NCI-H524 treated with DMSO at 0.1 percent for 48 hours (cell line): Measurements from ENCODE around the gene LCN6.
"Not testable (repeated sequence)": the region's sequence is repeated elsewhere in the genome, so short reads cannot be mapped to it uniquely, and the experiment has no call there.

ENCODE experiments used
- DNase-seq: peaks from one replicate; lab custom pipeline; 2025; lab: John Stamatoyannopoulos, UW

Gene LCN6

GRCh38 chr9:136782452-136782851, 34.1 kb upstream of the LCN6 start:
- no peak for DNase-seq

DNA sequence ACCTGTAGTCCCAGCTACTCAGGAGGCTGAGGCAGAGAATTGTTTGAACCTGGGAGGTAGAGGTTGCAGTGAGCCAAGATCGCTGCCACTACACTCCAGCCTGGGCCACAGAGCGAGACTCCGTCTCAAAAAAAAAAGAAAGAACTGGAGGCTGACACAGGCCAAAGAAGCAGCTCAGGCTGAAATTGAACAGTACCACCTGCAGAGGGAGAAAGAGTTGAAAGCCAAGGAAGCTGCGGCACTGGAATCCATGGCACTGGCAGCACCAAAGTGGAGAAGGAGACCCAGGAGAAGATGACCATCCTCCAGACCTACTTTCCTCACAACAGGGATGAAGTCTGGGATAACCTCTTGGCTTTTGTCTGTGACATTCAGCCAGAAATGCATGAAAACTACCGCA, 31.5 kb upstream of the LCN6 start:
- DNase-seq: no peak

GRCh38 chr9:136777359-136777758, 29.0 kb upstream of the LCN6 start:
- DNase-seq: no peak

DNA sequence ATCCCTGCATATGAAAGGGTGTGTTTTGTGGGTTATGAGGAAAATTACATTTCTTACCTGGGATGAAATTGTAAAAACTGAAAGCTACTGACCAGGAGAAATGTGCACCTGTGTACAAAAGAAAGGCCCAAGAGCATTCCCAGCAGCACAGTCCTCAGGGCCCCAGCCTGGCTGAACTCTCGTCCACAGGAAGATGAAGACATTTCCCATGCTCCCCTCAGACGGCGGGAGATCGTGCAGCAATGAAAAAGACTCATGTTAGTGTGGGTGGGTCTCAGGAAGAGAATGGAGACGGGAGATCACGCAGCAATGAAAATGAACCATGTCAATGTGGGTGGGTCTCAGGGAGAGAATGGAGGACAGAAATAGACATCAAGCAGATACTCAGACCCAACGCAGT, 28.6 kb upstream of the LCN6 start:
- DNase-seq: no peak

DNA sequence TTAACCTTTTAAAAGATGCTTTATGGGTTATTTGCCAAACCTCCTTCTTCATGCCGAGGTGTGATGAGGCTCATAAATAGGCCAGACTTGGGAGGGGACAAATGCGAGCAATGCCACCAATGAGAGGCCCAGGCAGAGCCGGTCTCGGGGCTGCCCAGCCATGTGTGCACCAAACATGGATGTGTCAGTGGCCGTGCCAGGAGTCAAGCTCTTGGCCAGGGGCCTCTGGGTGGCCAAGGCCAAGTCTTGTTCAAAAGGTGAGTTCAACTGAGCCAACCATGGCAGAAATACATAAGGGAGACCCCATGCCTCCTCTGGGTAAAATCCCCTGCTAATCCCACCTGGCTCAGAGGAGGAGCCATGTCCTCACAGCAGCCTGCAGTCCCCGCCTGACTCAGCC, 26.9 kb upstream of the LCN6 start:
- no peak for DNase-seq

- DNase-seq: no peak
Observed at GRCh38 chr9:136774416-136775045, 26.2 kb upstream of the LCN6 start.

GRCh38 chr9:136773386-136774044, 25.2 kb upstream of the LCN6 start:
- no peak for DNase-seq

DNA sequence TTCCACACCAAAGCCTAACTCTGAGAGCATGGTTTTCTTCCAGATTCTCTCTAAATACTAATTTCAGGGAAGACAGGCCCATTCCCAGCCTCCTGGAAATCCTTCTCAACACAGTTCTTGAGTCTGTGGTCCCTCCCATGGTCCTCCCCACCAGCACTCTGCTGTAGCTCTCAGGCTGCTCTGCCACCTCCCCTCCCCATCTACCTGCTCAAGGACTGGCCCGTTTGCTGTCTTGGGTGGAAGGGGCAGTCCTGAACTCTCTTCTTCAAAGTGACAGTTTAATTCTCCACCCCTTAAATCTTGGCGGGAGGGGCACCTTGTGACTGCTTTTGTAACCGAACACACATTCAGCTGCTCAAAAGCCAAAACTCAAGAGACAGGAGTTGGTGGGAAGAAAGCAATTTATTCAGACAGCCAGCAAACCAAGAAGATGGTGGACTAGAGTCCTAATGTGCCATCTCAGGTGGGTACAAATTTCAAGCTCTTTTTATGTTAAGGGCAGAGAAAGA, 23.6 kb upstream of the LCN6 start:
- DNase-seq: no peak

- no peak for DNase-seq
Observed at GRCh38 chr9:136769710-136770191, 21.4 kb upstream of the LCN6 start.

DNA sequence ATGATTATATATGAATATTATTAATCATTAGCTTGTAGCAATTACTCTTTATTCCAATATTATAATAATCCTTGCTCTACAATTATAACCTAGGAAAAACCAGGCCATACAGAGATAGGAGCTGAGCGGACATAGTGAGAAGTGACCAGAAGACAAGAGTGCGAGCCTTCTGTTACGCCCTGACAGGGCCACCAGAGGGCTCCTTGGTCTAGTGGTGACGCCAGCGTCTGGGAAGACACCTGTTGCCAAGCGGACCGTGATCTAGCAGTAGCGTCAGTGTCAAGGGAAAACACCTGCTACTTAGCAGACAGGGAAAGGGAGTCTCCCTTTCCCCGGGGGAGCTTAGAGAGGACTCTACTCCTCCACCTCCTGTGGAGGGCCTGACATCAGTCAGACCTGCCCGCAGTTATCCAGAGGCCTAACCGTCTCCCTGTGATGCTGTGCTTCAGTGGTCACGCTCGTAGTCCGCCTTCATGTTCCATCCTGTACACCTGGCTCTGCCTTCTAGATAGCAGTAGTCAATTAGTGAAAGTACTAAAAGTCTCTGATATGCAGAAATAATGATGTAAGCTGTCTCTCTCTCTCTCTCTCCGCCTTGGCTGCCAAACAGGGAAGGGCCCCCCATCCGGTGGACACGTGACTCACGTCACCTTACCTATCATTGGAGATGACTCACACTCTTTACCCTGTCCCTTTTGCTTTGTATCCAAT, 18.2 kb upstream of the LCN6 start:
- peak; percentile 9 for DNase-seq

GRCh38 chr9:136765745-136766409, 17.6 kb upstream of the LCN6 start:
- DNase-seq: not testable (repeated sequence)

DNA sequence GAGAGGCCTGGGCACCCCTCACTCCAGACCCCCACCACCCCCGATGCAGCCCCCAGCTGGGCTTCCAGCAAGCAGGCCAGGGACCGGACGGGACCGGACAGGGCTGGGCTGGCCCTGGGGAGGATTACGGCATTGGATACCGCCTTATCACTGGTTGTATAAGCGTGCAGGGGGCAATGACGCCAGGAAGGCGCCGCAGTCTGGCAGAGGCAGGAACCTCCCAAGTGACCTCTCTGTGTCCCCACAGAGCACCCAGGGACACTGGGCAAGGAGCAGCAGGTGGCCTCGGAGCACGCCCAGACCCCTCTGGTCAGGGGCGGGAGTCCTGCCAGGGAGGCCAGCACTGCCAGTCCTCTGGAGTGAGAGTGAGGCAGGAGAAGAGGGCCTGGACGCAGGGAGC, 16.7 kb upstream of the LCN6 start:
- DNase-seq: no peak

DNA sequence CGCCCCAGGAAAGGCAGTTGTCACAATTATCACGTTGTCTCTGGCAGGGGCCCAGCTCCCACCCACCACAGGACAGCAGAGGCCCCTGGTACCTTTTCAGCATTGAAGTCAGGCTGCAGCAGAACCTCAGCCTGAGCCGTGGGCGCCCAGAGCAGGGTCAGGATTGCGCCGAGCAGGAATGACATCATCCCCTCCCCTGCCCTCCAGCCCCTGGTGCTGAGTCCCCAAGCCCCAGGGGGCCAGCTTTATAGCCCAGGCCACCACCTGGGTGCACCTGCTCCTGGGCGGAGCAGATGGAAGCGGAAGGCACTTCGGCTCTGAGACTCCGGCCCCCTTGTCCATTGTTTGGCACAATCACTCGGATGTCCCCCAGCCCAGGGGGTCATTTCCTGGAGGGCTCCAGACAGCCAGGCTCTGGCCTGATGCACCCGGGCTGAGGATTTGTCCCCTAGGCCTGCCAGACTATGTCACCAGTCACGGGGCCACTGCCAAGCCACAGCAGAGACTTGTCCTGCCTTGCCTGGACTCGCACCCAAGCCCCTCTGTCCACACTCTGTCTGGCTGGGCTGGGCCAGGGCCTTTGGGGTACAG, 16.1 kb upstream of the LCN6 start, which contains the start of gene LCN15:
Gene LCN15 (minus strand): TSS at position 218 of the 591 bp plus-strand sequence. CDS start 30 bp downstream, at position 188.
- no peak for DNase-seq

DNA sequence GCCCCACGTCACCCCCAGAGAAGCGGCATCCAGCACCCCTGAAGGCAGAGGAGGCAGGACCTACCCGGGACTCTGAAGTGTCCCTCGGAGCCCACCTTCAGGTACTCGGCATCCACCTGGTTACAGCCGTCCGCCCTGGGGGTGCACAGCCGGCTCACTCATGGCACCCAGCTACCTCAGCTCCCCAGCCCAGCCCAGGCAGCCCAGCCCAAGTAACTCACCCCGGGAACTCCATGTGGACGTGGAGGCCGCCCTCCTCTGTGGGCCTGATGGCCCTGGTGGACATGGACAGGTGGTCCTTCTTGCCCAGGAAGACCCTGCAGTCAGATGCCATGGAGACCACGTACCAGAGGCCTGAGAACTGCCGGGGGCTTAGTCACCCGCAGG, 15.3 kb upstream of the LCN6 start:
- no peak for DNase-seq

DNA sequence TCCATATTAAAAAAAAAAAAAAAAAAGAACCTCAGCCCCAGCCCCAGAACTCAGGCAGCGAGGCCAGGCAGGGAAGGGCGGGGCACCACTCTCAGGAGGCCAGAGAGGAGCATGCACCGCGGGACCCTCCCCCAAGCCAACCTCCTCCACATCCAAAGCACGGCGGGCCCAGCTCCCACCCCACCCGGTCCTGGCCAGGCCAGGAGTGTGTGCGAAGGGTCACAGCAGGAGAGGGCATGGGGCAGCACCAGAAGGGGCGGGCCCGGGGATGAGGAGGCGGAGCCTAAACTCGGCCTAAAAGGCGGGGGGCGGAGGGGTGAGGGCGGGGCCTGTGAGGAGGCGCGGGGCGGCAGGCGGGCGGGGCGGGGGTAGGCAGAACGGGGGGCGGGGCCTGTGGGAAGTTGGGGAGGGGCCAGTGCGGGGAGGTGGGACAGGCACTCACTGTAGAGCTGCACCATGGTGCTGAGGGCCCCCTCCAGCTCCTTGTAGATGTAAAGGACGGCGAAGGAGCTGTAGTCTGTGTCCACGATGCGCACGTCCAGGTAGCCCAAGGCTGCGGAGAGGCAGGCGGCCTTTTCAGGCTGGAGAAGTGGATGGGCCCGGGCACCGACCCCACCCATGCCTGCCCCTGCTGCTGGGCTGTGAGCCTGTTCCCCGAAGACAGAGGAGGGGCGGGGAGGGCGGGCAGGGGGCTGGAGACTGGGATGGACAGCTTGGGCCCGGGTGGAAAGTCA, 14.8 kb upstream of the LCN6 start:
- no peak for DNase-seq

DNA sequence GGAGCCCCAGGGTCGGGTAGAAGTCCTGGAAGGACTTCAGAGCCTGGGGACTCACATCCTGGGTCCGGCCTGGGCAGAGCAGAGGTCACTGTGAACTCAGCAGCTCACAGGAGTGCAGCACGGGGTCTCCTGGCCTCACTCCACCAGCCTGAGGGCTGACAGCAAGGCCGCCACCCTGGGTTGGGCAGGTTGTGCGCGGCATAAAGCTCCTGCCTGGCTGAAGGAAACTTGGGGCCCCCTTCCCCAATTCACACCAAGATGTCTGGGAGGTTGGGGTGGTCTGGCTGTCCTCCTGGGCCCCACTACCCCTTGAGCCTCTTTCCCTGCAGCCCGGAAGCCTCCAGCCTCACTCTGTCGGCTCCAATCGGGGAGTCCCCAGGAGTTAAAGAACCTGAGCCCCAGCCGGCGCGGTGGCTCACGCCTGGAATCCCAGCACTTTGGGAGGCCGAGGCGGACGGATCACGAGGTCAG, 13.9 kb upstream of the LCN6 start:
- no peak for DNase-seq

DNA sequence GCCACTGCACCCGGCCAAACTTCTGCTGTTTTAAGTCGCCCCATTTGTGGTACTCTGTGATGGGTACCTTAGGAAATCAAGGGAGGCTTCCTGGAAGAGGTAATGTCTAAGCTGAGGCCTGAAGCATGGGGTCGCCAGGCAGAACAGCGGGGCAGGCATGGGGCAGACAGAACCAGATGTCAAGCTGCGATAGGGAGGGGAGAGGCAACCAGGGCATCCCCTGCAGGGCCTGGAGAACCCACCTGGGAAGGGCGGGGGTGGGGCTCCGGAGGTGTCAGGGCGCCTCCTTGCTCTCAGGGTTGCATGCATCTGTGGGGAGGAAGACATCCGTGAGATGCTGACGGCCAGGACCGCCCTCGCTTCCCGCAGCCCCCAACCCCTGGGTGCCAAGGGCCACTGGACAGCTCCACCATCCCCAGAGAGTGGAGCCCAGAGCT, 13.2 kb upstream of the LCN6 start:
- no peak for DNase-seq

DNA sequence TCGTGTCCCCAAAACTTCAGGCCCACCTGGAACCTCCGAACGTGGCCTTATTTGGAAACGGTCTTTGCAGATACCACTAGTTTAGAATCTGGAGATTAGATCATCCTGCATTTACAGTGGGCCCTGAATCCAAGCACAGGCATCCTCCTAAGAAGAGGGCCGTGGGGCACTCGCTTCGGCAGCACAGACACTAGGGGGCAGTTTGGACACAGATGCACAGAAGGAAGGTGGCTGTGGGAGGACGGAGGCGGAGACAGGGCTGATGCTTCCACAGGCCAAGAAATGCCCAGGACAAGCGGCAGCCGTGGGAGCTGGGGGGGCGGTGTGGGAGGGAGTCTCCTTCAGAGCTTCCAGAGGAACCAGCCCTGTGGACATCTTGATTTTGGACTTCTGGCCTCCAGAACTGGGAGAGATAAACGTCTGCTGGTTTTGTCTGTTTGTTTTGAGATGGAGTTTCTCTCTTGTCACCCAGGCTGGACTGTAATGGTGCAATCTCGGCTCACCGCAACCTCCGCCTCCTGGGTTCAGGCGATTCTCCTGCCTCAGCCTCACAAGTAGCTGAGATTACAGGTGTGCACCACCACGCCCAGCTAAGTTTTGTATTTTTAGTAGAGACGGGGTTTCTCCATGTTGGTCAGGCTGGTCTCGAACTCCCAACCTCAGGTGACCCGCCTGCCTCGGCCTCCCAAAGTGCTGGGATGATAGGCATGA, 12.7 kb upstream of the LCN6 start:
- DNase-seq: not testable (repeated sequence)

DNA sequence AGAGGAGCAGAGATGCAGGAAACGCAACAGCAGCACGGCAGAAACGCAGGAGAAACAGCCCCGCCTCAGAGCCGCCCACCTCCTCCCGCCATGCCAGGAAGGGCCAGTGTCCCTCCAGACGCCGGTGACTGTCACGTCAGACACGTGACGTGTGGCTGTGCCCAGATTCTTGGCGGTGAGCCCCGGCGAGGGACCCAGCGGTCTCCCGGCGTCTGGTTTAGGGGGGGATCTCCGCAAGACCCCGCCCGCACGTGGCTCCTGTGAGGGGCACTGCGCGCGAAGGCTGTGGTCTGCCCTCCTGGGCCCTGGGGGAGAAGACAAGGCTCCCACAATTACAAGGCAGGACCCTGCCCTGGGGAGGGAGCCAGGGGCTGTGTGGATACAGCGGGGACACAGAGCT, 12.1 kb upstream of the LCN6 start:
- DNase-seq: no peak
